PC-9 (cell line): ENCODE data around the gene FGF1.
A peak's percentile ranks its signal among the peaks of the same experiment; 100 is the strongest.

Source experiments
- CTCF ChIP-seq: fragments of 200-600 bp; sonication (generic); conservative IDR thresholded peaks from 2 replicates; pipeline ENCODE4 v1.6.1; 2017; ENCODE audit warnings: mixed run types, antibody characterized with exemption, mild to moderate bottlenecking, moderate library complexity
- EZH2 ChIP-seq: fragments of 200-600 bp; sonication (generic); IDR thresholded peaks from 2 replicates; pipeline ENCODE4 v1.8.0; 2017; ENCODE audit warnings: antibody characterized with exemption, low read depth

DNA sequence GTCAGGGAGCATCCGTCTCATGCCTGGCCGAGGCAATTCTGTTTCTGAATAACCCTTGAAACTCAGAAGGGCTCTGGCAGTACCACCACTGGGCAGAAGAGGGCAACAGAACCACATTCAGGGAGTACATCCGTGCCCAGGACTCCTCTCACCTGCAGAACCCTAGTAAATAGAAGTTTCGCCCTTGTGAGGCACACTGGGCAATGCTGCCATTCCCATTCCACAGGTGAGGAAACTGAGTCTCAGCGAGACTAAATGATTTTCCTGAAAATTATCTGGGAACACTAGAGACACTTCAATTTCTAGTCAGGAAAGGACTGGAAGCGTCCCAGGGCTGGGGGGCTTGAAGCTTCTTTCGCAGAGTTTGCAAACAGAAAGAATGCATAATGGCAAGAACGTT, 74.7 kb downstream of the FGF1 start:
- TF ChIP-seq CTCF, result peak; percentile 79
- TF ChIP-seq EZH2, result no peak
